ENCODE results near the gene ARHGAP18.

The ARHGAP18 gene

GRCh38 chr6:129683601-129684322, 26.2 kb downstream of the ARHGAP18 start:
- no peaks in the 10 kb centered on the region for H3K79me2 ChIP-seq (ENCODE audit: insufficient read depth, low read depth)
- H3K4me2 ChIP-seq: peak overlapping the region; percentile 77
- H3K4me3 ChIP-seq (IDR thresholded peaks at IDR 0.05; ENCODE audit: insufficient read depth, low read depth, low read length): no peak overlapping the region
- no peaks in the 10 kb centered on the region for H3K36me3 ChIP-seq (ENCODE audit: insufficient read depth)
- peak overlapping the region; percentile 7; the same call in 1 of the 2 replicates for H3K9ac ChIP-seq
- H3K27me3 ChIP-seq (ENCODE audit: insufficient read depth, low read depth): no peaks in the 10 kb centered on the region
- no peaks in the 10 kb centered on the region for H4K20me1 ChIP-seq (ENCODE audit: insufficient read depth)
- peaks cover 62% of the 10 kb centered on the region for H3K4me1 ChIP-seq (ENCODE audit: low read depth, poor library complexity, severe bottlenecking)
- no peak for TF ChIP-seq CTCF (conservative IDR thresholded peaks at IDR 0.05; ENCODE audit: low read depth, low read length)
- H2AFZ ChIP-seq (ENCODE audit: low read depth): peak overlapping the region; percentile 47; the same call in 1 of the 2 replicates
- H3K27ac ChIP-seq: peak overlapping the region; percentile 74

DNA sequence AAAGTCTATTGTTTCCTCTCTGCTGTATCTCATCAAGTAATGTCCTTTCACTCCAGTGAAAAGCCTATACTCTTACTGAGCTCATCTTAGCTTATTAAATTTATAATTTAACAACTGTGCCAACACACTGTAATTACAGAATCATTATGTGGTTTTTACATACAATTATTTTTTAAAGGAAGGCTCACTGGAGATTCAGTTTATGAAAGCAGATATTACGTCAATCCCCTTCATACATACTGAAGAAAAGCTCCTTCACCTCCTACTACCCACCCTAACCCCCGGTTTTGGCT, 28.1 kb downstream of the ARHGAP18 start:
- Histone ChIP-seq H3K27ac (no peak overlapping the region), H2AFZ (ENCODE audit: low read depth) (no peak overlapping the region), H3K36me3 (ENCODE audit: insufficient read depth) (no peaks in the 10 kb centered on the region), H3K27me3 (ENCODE audit: insufficient read depth, low read depth) (no peaks in the 10 kb centered on the region), H3K4me1 (ENCODE audit: low read depth, poor library complexity, severe bottlenecking) (peaks cover 43% of the 10 kb centered on the region), H3K9ac (no peak overlapping the region), H3K4me3 (IDR thresholded peaks at IDR 0.05; ENCODE audit: insufficient read depth, low read depth, low read length) (no peak overlapping the region), H3K79me2 (ENCODE audit: insufficient read depth, low read depth) (no peaks in the 10 kb centered on the region), H4K20me1 (ENCODE audit: insufficient read depth) (no peaks in the 10 kb centered on the region), H3K4me2 (no peak overlapping the region)
- TF ChIP-seq CTCF (conservative IDR thresholded peaks at IDR 0.05; ENCODE audit: low read depth, low read length): no peak

- Histone ChIP-seq H3K4me2 (no peak overlapping the region), H3K9ac (no peak overlapping the region), H3K4me3 (IDR thresholded peaks at IDR 0.05; ENCODE audit: insufficient read depth, low read depth, low read length) (no peak overlapping the region), H2AFZ (ENCODE audit: low read depth) (no peak overlapping the region), H3K79me2 (ENCODE audit: insufficient read depth, low read depth) (no peaks in the 10 kb centered on the region), H3K4me1 (ENCODE audit: low read depth, poor library complexity, severe bottlenecking) (peaks cover 31% of the 10 kb centered on the region), H3K36me3 (ENCODE audit: insufficient read depth) (no peaks in the 10 kb centered on the region), H3K27ac (no peak overlapping the region), H4K20me1 (ENCODE audit: insufficient read depth) (no peaks in the 10 kb centered on the region), H3K27me3 (ENCODE audit: insufficient read depth, low read depth) (no peaks in the 10 kb centered on the region)
- no peak for TF ChIP-seq CTCF (conservative IDR thresholded peaks at IDR 0.05; ENCODE audit: low read depth, low read length)
Observed at GRCh38 chr6:129680633-129681032, 29.3 kb downstream of the ARHGAP18 start.

- no peaks in the 10 kb centered on the region for H3K36me3 ChIP-seq (ENCODE audit: insufficient read depth)
- H2AFZ ChIP-seq (ENCODE audit: low read depth): no peak overlapping the region
- no peak overlapping the region for H3K9ac ChIP-seq
- no peaks in the 10 kb centered on the region for H3K27me3 ChIP-seq (ENCODE audit: insufficient read depth, low read depth)
- H3K27ac ChIP-seq: no peak overlapping the region
- no peak overlapping the region for H3K4me3 ChIP-seq (IDR thresholded peaks at IDR 0.05; ENCODE audit: insufficient read depth, low read depth, low read length)
- no peaks in the 10 kb centered on the region for H4K20me1 ChIP-seq (ENCODE audit: insufficient read depth)
- H3K79me2 ChIP-seq (ENCODE audit: insufficient read depth, low read depth): no peaks in the 10 kb centered on the region
- peaks cover 22% of the 10 kb centered on the region for H3K4me1 ChIP-seq (ENCODE audit: low read depth, poor library complexity, severe bottlenecking)
- no peak for TF ChIP-seq CTCF (conservative IDR thresholded peaks at IDR 0.05; ENCODE audit: low read depth, low read length)
- H3K4me2 ChIP-seq: no peak overlapping the region
Observed at GRCh38 chr6:129679758-129680157, 30.2 kb downstream of the ARHGAP18 start.

Measured in KMS-11 (cell line).